ENCODE results near the gene SKI.

SKI gene

GRCh38 chr1:2205191-2205952 lies 22.7 kb upstream of the SKI start:
- Histone ChIP-seq H3K36me3 (ENCODE audit: insufficient read depth, low read length) (no peaks in the 10 kb centered on the region), H3K27me3 (ENCODE audit: insufficient read depth, low read length, poor library complexity) (no peaks in the 10 kb centered on the region), H3K9me3 (ENCODE audit: insufficient read depth, low read length, severe bottlenecking) (no peaks in the 10 kb centered on the region), H3K27ac (ENCODE audit: low read length) (no peak overlapping the region), H3K79me2 (ENCODE audit: insufficient read depth, low read length) (no peaks in the 10 kb centered on the region), H3K4me2 (ENCODE audit: insufficient read depth, low read length) (peak overlapping the region; percentile 59), H3K4me3 (ENCODE audit: low read depth in 1 of 2, low read length in 2 of 2) (peak overlapping the region in 1 of 2 experiments; percentile 45; a peak in 2 of 4 replicates), H2AFZ (ENCODE audit: low read depth, low read length) (no peak overlapping the region), H3K4me1 (ENCODE audit: insufficient read depth, low read length) (peaks cover 15% of the 10 kb centered on the region), H4K20me1 (ENCODE audit: insufficient read depth, low read length) (no peaks in the 10 kb centered on the region; the same call in none of the 2 replicates), H3K9ac (ENCODE audit: low read depth, low read length) (peak overlapping the region; percentile 35; the same call in 1 of the 2 replicates)
- DNase-seq (peak; percentile 92), ATAC-seq (ENCODE audit: insufficient read depth, low read depth) (peak; percentile 85)
- TF ChIP-seq CTCF (IDR thresholded peaks at IDR 0.05; ENCODE audit: borderline replicate concordance, extremely low read depth, low read length, poor library complexity, severe bottlenecking) (no peak), EZH2 (IDR thresholded peaks at IDR 0.05; ENCODE audit: borderline replicate concordance, low read depth, low read length, severe bottlenecking) (no peak)

- no peak for ATAC-seq (ENCODE audit: insufficient read depth, low read depth)
- TF ChIP-seq CTCF (IDR thresholded peaks at IDR 0.05; ENCODE audit: borderline replicate concordance, extremely low read depth, low read length, poor library complexity, severe bottlenecking), result no peak
- no peak for TF ChIP-seq EZH2 (IDR thresholded peaks at IDR 0.05; ENCODE audit: borderline replicate concordance, low read depth, low read length, severe bottlenecking)
- no peak overlapping the region for H2AFZ ChIP-seq (ENCODE audit: low read depth, low read length)
- H3K9ac ChIP-seq (ENCODE audit: low read depth, low read length), result no peak overlapping the region
- H3K4me1 ChIP-seq (ENCODE audit: insufficient read depth, low read length), result peaks cover 15% of the 10 kb centered on the region
- no peak overlapping the region for H3K4me3 ChIP-seq (ENCODE audit: low read depth in 1 of 2, low read length in 2 of 2)
- H3K4me2 ChIP-seq (ENCODE audit: insufficient read depth, low read length), result no peak overlapping the region
- H3K36me3 ChIP-seq (ENCODE audit: insufficient read depth, low read length), result no peaks in the 10 kb centered on the region
- no peaks in the 10 kb centered on the region for H3K79me2 ChIP-seq (ENCODE audit: insufficient read depth, low read length)
- H4K20me1 ChIP-seq (ENCODE audit: insufficient read depth, low read length), result no peaks in the 10 kb centered on the region; the same call in none of the 2 replicates
- H3K9me3 ChIP-seq (ENCODE audit: insufficient read depth, low read length, severe bottlenecking), result no peaks in the 10 kb centered on the region
- DNase-seq, result no peak
- H3K27ac ChIP-seq (ENCODE audit: low read length), result no peak overlapping the region
- H3K27me3 ChIP-seq (ENCODE audit: insufficient read depth, low read length, poor library complexity), result no peaks in the 10 kb centered on the region
These were observed 21.2 kb upstream of the SKI start for GRCh38 chr1:2206813-2207487.

- Histone ChIP-seq H2AFZ (ENCODE audit: low read depth, low read length) (no peak overlapping the region), H3K4me3 (ENCODE audit: low read depth in 1 of 2, low read length in 2 of 2) (no peak overlapping the region), H3K4me1 (ENCODE audit: insufficient read depth, low read length) (peaks cover 15% of the 10 kb centered on the region), H3K4me2 (ENCODE audit: insufficient read depth, low read length) (no peak overlapping the region), H3K79me2 (ENCODE audit: insufficient read depth, low read length) (no peaks in the 10 kb centered on the region), H3K27me3 (ENCODE audit: insufficient read depth, low read length, poor library complexity) (no peaks in the 10 kb centered on the region), H3K9me3 (ENCODE audit: insufficient read depth, low read length, severe bottlenecking) (no peaks in the 10 kb centered on the region), H3K27ac (ENCODE audit: low read length) (no peak overlapping the region), H3K9ac (ENCODE audit: low read depth, low read length) (no peak overlapping the region), H3K36me3 (ENCODE audit: insufficient read depth, low read length) (no peaks in the 10 kb centered on the region), H4K20me1 (ENCODE audit: insufficient read depth, low read length) (no peaks in the 10 kb centered on the region; the same call in none of the 2 replicates)
- DNase-seq (no peak), ATAC-seq (ENCODE audit: insufficient read depth, low read depth) (no peak)
- TF ChIP-seq EZH2 (IDR thresholded peaks at IDR 0.05; ENCODE audit: borderline replicate concordance, low read depth, low read length, severe bottlenecking) (no peak), CTCF (IDR thresholded peaks at IDR 0.05; ENCODE audit: borderline replicate concordance, extremely low read depth, low read length, poor library complexity, severe bottlenecking) (no peak)
These were observed 19.5 kb upstream of the SKI start for GRCh38 chr1:2208309-2209239.
